Hepatocyte (in vitro differentiated cells): ENCODE results near the gene GPC5. TPM values are rescaled to one million over a fixed set of nuclear protein-coding genes. Genes with fewer than 3 reads are reported as not detected.

Source experiments
- DNase-seq: peaks from one replicate; pipeline ENCODE4 v3.0.0-alpha.2; 2016; ENCODE audit warnings: low spot score
- H2AFZ ChIP-seq: fragments of 200-600 bp; sonication (generic); 2 replicates; pipeline ENCODE4 v1.6.0; 2016; ENCODE audit warnings: antibody characterized with exemption, mild to moderate bottlenecking
- H3K27ac ChIP-seq: fragments of 200-600 bp; sonication (generic); 2 replicates; pipeline ENCODE4 v1.5.1; 2016; ENCODE audit warnings: mild to moderate bottlenecking
- H3K27me3 ChIP-seq: fragments of 200-600 bp; sonication (generic); 2 replicates; pipeline ENCODE4 v1.6.1; 2016
- H3K36me3 ChIP-seq: fragments of 200-600 bp; sonication (generic); replicated peaks from 2 replicates; pipeline ENCODE4 v1.5.1; 2016; ENCODE audit warnings: low read depth; ENCODE audit not compliant: insufficient read depth
- H3K4me1 ChIP-seq: fragments of 200-600 bp; sonication (generic); 2 replicates; pipeline ENCODE4 v1.5.1; 2016; ENCODE audit warnings: mild to moderate bottlenecking, moderate library complexity; ENCODE audit not compliant: insufficient read depth
- H3K4me2 ChIP-seq: fragments of 200-600 bp; sonication (generic); 2 replicates; pipeline ENCODE4 v1.6.0; 2016
- H3K4me3 ChIP-seq: fragments of 200-600 bp; sonication (generic); 2 replicates; pipeline ENCODE4 v1.5.1; 2016; ENCODE audit warnings: mild to moderate bottlenecking
- H3K79me2 ChIP-seq: fragments of 200-600 bp; sonication (generic); 2 replicates; pipeline ENCODE4 v1.6.0; 2017; ENCODE audit warnings: mild to moderate bottlenecking
- H3K9me2 ChIP-seq: fragments of 200-600 bp; sonication (generic); replicated peaks from 2 replicates; pipeline ENCODE4 v1.6.0; 2017; ENCODE audit warnings: mild to moderate bottlenecking; ENCODE audit not compliant: insufficient read depth
- H3K9me3 ChIP-seq: fragments of 200-600 bp; sonication (generic); 2 replicates; pipeline ENCODE4 v1.5.1; 2016; ENCODE audit warnings: low read depth, mild to moderate bottlenecking
- H4K20me1 ChIP-seq: fragments of 200-600 bp; sonication (generic); 2 replicates; pipeline ENCODE4 v1.6.0; 2016; ENCODE audit warnings: mild to moderate bottlenecking; ENCODE audit not compliant: insufficient read depth, poor library complexity, severe bottlenecking
- EZH2 ChIP-seq: fragments of 200-600 bp; sonication (generic); IDR thresholded peaks from 2 replicates; pipeline ENCODE4 v1.6.1; 2016; ENCODE audit warnings: antibody characterized with exemption, mild to moderate bottlenecking, borderline replicate concordance
- EZH2phosphoT487 ChIP-seq: fragments of 200-600 bp; sonication (generic); IDR thresholded peaks from one replicate; pipeline ENCODE4 v1.6.1; 2018; ENCODE audit warnings: antibody characterized with exemption, mild to moderate bottlenecking, low read depth, moderate library complexity; ENCODE audit not compliant: unreplicated experiment, severe bottlenecking
- WGBS: methylation state at CpG from one replicate; pipeline ENCODE4 v1.1.6; 2016; ENCODE audit warnings: low lambda C conversion rate; ENCODE audit errors: missing lambda C conversion rate; 5-methylcytosine and 5-hydroxymethylcytosine counted together
- polyA plus RNA-seq: library from polyadenylated mRNA; unstranded; fragments of >200 nt; fragmentation: Nextera tagmentation; extraction: Ambion mirVana; gene quantifications from 2 replicates; pipeline ENCODE4 v1.2.1, GENCODE V29; 2016
- total RNA-seq: library from RNA; depleted of rRNA; stranded (reverse); fragments of >200 nt; gene quantifications from 2 replicates; pipeline ENCODE4 v1.2.3, GENCODE V29; 2014
- TF ChIP-seq, protein P1 (sequence below): fragments of 200-600 bp; sonication (generic); IDR thresholded peaks from 2 replicates; pipeline ENCODE4 v1.5.1; 2016; ENCODE audit warnings: antibody characterized with exemption, mild to moderate bottlenecking; ENCODE audit not compliant: poor library complexity

The GPC5 gene
- total and polyA plus RNA-seq, 2 experiments from 2014 or later, result 3.9 to 5.4 TPM

DNA sequence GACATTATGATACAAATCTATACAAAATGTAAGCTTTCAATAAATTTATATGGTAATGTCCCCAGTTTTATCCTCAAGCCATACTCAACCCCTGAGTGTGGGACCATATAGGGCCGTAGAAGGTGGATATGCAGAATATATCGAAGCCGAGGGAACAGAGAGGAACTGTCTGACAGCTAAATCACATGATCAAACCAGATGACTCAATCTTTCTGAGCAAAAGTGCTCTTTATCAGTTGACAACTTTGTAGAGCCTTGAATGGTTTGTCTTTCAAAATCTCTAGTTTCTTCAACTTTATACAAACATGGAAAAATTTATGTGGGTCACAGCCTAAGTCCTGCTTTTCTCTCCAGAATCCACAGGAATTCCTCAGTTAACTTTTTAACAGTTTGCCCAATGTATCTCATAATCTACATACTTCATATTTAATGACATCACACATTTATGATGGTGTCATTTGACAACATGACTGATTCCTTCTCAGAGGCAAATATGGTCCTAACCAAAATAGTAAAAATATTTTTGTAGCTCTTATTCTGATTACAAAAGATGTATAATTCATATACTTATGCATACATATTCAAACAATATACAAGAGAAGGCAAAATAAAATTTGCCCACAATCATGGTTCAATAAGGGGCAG, 1155.2 kb downstream of the GPC5 start:
- WGBS, result 100% methylated on average over 3 of the region's 3 CpGs
- no peak overlapping the region for H3K4me3 ChIP-seq

DNA sequence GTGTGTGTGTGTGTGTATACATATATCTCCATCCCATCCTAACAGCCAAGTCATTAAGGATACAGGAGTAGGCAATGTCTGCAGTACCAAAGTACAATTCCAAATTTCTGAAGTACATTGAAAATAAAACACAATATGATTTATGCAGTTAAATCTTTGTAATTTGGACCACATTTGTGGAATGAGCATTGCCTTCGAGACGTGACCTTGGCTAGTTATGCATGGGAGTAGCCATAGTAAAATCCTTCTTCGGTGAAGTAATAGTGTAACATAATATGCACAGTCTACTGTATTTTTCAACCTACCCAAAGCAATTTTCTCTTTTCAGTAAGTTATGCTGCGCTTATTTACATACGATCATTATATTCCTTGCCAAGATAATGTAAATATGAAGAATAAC, 1162.5 kb downstream of the GPC5 start:
- Histone ChIP-seq H3K36me3 (no peaks in the 10 kb centered on the region), H3K27me3 (no peaks in the 10 kb centered on the region), H3K4me1 (no peaks in the 10 kb centered on the region), H4K20me1 (no peaks in the 10 kb centered on the region), H3K4me3 (no peak overlapping the region), H3K4me2 (no peak overlapping the region), H3K79me2 (no peaks in the 10 kb centered on the region), H3K9me2 (no peaks in the 10 kb centered on the region), H3K9me3 (no peaks in the 10 kb centered on the region), H3K27ac (no peak overlapping the region), H2AFZ (no peak overlapping the region)
- TF ChIP-seq EZH2, result no peak
- TF ChIP-seq, protein P1, sequence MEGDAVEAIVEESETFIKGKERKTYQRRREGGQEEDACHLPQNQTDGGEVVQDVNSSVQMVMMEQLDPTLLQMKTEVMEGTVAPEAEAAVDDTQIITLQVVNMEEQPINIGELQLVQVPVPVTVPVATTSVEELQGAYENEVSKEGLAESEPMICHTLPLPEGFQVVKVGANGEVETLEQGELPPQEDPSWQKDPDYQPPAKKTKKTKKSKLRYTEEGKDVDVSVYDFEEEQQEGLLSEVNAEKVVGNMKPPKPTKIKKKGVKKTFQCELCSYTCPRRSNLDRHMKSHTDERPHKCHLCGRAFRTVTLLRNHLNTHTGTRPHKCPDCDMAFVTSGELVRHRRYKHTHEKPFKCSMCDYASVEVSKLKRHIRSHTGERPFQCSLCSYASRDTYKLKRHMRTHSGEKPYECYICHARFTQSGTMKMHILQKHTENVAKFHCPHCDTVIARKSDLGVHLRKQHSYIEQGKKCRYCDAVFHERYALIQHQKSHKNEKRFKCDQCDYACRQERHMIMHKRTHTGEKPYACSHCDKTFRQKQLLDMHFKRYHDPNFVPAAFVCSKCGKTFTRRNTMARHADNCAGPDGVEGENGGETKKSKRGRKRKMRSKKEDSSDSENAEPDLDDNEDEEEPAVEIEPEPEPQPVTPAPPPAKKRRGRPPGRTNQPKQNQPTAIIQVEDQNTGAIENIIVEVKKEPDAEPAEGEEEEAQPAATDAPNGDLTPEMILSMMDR, result no peak
- no peak for TF ChIP-seq EZH2phosphoT487
- no peak for DNase-seq
- 80% methylated on average over 5 of the region's 5 CpGs for WGBS

More for the DNA sequence above, 1155.2 kb downstream of the GPC5 start:
- H2AFZ ChIP-seq, result no peak overlapping the region
- H3K4me1 ChIP-seq, result no peaks in the 10 kb centered on the region
- no peaks in the 10 kb centered on the region for H3K27me3 ChIP-seq
- no peaks in the 10 kb centered on the region for H3K36me3 ChIP-seq
- no peaks in the 10 kb centered on the region for H3K9me2 ChIP-seq
- H3K4me2 ChIP-seq, result no peak overlapping the region
- H3K79me2 ChIP-seq, result no peaks in the 10 kb centered on the region
- no peak for DNase-seq
- H4K20me1 ChIP-seq, result no peaks in the 10 kb centered on the region
- no peaks in the 10 kb centered on the region for H3K9me3 ChIP-seq
- TF ChIP-seq, protein P1, result no peak
- TF ChIP-seq EZH2 (no peak), EZH2phosphoT487 (no peak)
- no peak overlapping the region for H3K27ac ChIP-seq

DNA sequence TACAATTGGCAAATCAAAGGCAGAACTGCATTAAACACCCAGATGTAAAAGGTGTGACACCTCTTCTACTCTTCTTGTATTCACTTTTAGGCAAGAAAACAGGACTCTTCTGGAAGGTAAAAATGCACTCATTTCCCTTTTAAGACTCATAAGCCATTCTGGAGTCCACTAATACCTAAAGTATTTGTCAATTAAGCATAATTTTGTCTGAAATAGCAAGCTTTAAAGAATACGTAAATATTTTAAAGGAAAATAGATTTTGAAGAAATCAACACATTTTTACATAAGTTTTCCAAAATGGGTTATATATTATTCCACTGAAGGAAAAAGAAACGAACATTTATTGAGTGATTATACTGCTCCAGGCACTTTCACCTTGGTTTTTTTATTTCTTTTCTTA, 1166.5 kb downstream of the GPC5 start:
- no peak overlapping the region for H3K4me2 ChIP-seq
- TF ChIP-seq, protein P1, result no peak
- no peak for TF ChIP-seq EZH2
- no peak for TF ChIP-seq EZH2phosphoT487
- H3K4me3 ChIP-seq, result no peak overlapping the region
- DNase-seq, result no peak
- H3K36me3 ChIP-seq, result no peaks in the 10 kb centered on the region
- no peaks in the 10 kb centered on the region for H4K20me1 ChIP-seq
- no peaks in the 10 kb centered on the region for H3K27me3 ChIP-seq
- WGBS, result 74% methylated on average over 2 of the region's 2 CpGs
- H3K27ac ChIP-seq, result no peak overlapping the region
- no peaks in the 10 kb centered on the region for H3K9me2 ChIP-seq
- H2AFZ ChIP-seq, result no peak overlapping the region
- H3K9me3 ChIP-seq, result no peaks in the 10 kb centered on the region
- H3K79me2 ChIP-seq, result no peaks in the 10 kb centered on the region
- H3K4me1 ChIP-seq, result no peaks in the 10 kb centered on the region
